NCI-H69 (cell line): ENCODE data around the gene POLR2F.

ENCODE experiments used
- DNase-seq: peaks from one replicate; lab custom pipeline; 2025; lab: John Stamatoyannopoulos, UW

Gene POLR2F

DNA sequence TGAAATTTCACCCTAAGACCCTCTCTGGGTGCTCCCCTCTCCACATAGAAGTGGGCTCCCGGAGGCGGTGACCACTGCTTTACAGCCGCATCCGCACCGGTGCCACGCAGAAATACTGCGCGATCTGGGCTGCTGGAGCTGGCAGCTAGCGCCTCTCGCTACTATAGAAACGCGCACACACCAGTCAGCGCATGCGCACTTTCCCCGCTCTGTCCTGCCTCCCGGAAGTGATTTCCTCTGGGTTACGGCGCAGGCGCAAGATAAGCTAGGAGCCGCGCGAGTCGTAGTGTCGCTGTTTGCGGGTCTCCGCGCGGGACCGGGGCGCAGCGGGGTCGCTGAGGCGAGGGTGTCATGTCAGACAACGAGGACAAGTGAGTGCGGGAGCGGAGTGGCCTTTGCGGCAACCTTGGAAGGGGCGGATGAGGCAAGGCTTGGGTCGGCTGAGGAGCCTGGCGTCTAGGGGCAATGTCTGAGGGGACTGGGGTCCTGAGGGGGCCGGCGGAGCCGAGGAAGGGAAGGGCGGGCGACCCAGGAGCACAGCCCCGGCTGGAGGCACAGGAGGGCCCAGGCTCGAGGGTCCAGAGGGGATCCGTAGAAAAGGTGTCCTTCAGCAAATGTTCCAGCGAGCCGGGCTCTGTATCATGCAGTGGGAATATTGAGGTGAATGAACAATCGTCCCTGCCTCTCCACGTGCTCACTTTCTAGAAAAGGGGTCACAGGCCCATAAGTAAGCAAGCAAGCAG, at the start of gene POLR2F, which contains the start of gene C22orf23:
Gene POLR2F, plus strand, starts transcription at position 263 of the 743 bp plus-strand sequence. Its CDS starts 89 bp downstream, at position 352.
Gene C22orf23, minus strand, starts transcription at position 165 of the 743 bp plus-strand sequence. CDS start 452 bp downstream, outside the sequence.
- DNase-seq: peak; percentile 97

DNA sequence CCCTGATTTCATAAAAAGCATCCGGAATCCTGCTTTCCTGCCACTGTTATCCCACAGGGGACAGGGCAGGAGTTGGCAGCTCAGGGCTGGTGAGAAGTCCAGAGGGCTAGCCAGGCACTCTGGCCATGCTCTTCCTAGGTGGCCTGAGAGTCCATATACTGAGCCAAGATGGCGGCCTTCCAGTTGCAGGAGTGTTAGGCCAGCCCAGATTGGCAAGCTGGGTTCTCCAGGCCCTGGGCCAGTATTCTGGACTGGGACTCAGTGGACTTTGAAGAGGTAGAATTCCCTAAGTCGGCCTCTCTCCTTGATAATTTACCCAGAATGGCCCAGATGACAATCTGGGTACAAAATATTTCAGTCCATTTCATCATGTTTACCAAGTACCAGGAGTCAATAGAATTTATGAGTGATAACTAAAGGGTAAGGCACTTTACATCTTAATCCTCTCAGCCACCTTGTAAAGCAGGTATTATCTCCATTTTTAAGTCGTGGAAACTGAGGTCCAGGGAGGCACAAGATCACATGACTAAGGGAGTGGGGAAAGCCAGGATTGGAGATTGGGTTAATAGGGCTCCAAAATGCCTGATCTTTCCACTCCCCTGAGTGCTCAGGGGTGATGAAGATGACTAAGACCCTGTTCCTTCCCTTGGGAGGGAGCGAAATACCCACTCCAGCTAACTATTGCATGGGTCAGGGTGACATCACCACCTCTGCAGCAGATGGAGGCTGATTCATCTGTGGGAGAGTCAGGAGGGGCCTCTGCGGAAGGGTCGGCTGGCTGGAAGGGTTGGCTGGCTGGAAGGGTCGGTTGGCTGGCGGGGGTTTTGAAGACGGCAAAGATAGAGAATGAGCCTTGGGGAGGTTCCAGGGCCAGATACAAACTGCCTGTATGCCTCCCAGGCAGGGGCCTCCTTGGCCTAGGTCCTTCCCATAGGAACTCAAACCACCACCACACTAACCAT, 48.6 kb upstream of the POLR2F start:
- DNase-seq: peak; percentile 72

- DNase-seq: peak; percentile 86
These were observed 47.8 kb upstream of the POLR2F start, which contains the start of gene MICALL1 for GRCh38 chr22:37905534-37906363. MICALL1 (plus strand) TSS chr22:37906297; CDS start chr22:37906423, 126 bp downstream.

GRCh38 chr22:37906364-37907008, 47.0 kb upstream of the POLR2F start:
- DNase-seq: peak; percentile 45

DNA sequence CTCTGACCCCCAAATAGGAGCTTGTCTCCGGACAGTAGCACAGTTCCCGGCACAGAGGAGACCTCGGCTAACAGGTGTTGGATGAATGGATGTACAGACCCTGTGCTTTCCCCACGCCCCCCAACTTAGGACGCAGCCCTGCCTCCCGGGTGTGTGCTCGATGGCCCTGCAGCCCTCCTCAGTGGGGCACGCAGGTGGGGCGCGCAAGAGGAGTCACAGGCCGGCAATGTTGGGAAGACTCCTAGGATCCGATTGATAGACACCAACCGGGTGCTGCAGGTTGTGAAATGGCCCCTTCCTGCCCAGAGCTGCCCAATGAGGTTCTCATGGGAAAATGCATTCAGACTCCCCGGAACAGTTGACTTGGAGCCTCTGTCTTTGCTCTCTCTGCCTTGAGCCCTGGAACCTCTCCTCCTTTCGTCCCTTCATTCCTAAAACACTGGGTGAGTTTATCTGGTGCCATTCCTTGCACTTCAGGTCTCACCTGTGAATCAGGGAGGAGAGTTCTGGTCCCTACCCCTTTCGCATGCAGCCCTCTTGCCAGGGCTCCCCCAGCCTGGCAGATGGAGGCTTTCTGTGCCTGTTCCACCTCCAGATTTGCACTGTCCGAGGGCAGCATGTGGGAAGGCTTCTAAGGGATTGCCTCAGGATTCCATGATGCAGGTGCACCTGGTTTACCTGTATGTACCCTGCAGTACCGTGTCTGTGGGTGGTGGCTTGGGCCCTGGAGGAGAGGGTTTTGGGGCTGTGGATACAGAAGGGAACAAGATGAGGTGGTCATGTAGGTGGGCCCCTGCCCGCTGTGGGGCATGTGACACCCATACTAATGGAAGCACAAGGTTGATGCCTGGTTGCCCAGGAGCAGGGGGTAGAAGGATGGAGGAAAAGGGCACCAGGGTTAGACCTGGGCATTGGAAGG, 46.2 kb upstream of the POLR2F start:
- DNase-seq: peak; percentile 23

DNA sequence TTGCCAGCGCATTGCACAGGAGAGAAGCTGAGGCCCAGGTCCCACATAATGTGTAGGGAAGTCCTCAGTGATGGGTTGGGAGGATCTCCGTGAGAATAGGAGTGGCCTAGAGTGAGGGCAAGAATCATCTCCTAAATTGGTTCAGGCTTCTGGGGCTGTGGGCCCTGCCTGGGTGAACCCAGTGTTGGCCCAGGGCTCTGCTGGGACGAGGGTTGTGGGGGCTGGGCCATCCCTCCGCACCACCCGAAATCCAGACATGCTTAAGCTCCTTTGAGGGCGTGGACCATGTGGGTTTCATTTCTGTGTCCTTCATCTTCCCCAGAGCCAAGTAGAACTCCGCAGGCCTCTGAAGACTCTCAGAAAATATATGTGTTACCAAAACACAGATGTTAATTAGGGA, 43.7 kb upstream of the POLR2F start:
- DNase-seq: no peak

- DNase-seq: peak; percentile 19
These were observed 42.4 kb upstream of the POLR2F start for GRCh38 chr22:37910890-37911672.

GRCh38 chr22:37911697-37912096, 41.8 kb upstream of the POLR2F start:
- DNase-seq: no peak

DNA sequence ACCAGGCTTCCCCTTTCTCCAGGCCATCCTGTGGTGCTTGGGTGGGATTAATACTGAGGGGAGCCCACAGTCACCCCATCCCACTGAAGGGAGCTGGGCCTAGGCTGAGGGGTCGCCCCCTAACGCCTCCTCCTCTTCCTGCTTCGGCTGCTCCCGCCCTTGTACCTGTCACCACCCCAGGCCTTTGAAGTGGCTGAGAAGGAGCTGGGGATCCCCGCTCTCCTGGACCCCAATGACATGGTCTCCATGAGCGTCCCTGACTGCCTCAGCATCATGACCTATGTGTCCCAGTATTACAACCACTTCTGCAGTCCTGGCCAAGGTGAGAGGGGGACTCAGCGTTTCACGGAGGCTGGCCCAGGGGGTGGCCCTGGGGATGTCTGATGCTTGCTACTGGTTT, 41.3 kb upstream of the POLR2F start:
- DNase-seq: no peak

- DNase-seq: peak; percentile 62
These were observed 40.2 kb upstream of the POLR2F start for GRCh38 chr22:37913233-37913721.

DNA sequence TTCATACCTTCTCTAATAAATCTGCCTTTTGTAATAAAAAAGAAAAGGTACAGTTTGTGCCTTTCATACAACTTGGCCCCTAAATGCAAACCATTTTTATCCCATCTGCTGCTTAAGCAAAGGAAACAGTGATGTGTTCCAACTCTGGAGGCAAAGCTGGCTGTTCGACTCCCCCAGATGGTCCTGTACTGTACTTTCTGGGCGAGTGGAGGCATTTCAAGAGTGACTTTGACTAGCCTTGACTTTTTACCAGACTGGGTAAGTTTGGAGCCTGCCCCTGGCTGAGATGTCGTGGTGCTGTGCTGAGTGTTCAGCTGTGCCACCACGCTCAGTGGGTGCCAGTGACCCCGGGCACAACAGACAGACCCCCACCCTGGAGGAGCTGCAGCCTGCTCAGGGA, 37.2 kb upstream of the POLR2F start:
- no peak for DNase-seq

DNA sequence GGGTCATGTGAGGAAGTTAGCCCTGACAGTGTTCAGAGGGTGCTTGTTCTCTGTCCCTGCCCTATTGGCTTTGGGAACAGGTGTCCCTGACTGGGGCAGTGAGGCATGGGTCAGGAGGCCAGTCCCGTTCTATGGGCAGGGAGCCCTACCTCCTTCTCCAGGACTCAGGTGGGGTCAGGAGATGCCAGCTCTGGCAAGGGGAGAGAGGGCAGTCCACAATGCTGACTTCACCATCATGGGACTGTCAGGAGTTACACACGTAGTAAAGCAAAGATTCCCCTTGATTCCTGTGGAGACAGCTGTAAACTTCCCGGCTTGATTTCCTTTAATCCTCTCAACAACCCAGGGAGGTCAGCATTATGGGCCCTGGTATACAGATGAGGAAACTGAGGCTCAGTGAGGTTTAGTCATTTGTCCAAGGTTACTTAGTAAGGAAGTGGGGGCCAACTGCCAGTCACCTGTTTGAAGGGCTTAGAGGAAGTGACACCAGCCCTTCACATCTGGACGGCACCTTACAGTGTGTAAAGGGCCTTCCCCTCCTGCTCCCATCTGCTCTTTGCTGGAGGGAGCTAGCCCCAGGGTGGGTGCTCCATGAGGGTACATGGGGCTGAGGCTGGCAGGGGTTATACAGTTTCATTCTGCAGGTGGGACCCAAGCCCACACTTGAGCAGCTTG, 35.5 kb upstream of the POLR2F start:
- no peak for DNase-seq

DNA sequence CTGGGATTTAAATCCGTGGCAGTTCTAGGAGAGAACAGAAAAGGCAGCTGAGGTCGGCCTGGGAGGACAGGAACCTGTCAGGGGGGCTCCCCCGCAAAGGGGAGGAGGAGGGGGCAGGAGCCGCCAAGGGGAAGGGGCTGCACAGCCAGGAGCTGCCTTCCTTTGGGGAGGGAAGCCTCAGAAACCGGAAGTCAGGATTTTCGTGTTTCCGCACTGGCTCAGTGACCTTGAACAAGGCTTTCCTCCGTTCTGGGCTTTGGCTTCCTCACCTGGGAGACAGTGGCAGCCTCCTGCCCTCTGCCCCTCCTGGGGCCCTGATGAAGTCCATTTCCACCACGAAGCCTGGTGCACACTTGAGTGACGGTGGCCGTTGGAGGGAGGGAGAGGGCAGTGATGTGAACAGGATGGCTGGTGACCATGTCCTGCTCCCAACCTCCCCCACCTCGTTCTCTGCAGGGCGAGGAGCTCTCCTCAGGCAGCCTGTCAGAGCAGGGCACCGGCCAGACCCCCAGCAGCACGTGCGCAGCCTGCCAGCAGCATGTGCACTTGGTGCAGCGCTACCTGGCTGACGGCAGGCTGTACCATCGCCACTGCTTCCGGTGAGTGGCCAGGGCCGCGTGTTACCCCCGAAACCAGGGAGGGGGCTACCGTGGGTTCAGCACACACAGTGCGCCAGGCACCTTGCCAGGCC, 34.8 kb upstream of the POLR2F start:
- no peak for DNase-seq

- no peak for DNase-seq
These were observed 33.4 kb upstream of the POLR2F start for GRCh38 chr22:37920126-37920525.

- DNase-seq: peak; percentile 15
These were observed 31.3 kb upstream of the POLR2F start for GRCh38 chr22:37922191-37922590.

GRCh38 chr22:37923927-37924326, 29.6 kb upstream of the POLR2F start:
- DNase-seq: no peak

DNA sequence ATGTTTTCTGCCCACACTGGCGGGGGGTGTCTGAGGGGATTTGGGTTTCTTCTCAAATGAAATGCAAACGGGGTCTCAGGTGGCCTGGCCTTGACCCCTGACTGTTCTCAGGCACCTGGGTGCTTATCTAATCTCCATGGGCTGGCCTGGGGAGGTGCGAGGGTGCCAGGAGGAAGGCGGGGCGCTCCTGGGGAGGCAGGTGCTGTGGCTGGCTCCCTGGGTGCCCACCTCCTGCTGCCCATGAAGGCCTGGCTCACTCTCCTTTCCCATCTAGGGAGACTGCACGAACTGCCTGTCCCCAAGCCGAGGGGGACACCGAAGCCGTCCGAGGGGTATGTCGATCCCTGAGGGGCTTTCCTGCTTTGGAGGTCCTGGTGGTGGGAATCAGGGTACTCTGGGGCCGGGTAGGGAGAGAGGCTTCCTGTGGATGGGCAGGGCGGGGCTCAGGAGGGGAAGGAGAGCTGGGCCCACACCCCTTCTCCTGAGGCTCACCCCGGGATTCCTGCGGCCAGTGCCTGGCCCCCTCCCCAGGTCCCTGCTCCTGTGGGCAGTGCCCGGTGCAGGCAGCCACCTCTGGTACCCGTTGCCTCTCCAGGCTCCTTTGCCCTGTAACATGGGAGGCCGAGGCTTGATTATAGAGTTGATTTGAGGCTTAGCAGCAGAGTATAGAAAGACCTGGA, 29.0 kb upstream of the POLR2F start:
- DNase-seq: no peak
